ENCODE results near the gene HORMAD2. TPM values are rescaled to one million over a fixed set of nuclear protein-coding genes. Genes with fewer than 3 reads are reported as not detected.

Gene HORMAD2
- total and polyA plus RNA-seq, 9 of the 15 experiments (the other 6 are each of a cell fraction or from before 2014, with no cell fraction given) = not detected

DNA sequence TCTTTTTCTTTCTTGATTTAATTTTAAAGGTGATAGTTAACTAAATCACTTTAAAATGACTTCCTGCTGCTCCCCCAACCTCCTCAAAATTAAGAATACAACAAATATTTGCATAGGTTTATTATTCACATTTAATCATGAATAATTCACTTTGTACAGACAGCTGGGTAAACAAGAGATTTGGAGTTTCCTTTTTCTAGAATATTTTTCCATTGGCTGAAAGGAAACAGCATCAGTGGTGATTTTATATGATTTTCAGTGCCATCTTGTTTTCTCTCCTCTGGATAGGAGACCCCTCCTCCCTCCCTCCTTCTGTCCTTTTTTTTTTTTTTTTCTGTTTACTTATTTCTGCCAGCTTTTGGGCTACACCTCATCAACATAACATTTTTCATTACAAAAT lies 105.8 kb downstream of the HORMAD2 start:
- DNase-seq (ENCODE audit: extremely low read depth in 1 of 4, low spot score in 3 of 4) = no peak
- peaks cover 0 to 14% of the 10 kb centered on the region in 2 experiments; a peak in 4 of 5 replicates for H3K4me1 ChIP-seq (replicated peaks in 1 of 2; ENCODE audit: control insufficient read depth in 2 of 2, insufficient read depth in 2 of 2, low read length in 2 of 2)
- CTCF ChIA-PET (ENCODE audit: low intra/inter-chr PET ratio) = no interaction called here
- no peaks in the 10 kb centered on the region for H3K9me1 ChIP-seq (ENCODE audit: control insufficient read depth, insufficient read depth, low read length)
- H3K9ac ChIP-seq (ENCODE audit: insufficient read depth in 1 of 2, low read depth in 2 of 2, low read length in 2 of 2) = no peak overlapping the region
- intact Hi-C loops (cut with micrococcal nuclease) = no loop called here
- H3K9me3 ChIP-seq (replicated peaks; ENCODE audit: control insufficient read depth, insufficient read depth, low read depth, low read length) = no peaks in the 10 kb centered on the region
- ATAC-seq = no peak
- H3K4me3 ChIP-seq = no peak overlapping the region
- no TSS peak for BruUV-seq (replicated peaks)
- H3K27me3 ChIP-seq (ENCODE audit: control insufficient read depth in 2 of 2, insufficient read depth in 2 of 2, low read length in 2 of 2) = no peaks in the 10 kb centered on the region; a peak in 1 of 5 replicates
- no peaks in the 10 kb centered on the region for H3K79me2 ChIP-seq (ENCODE audit: control insufficient read depth, insufficient read depth, low read length)
- H4K20me1 ChIP-seq (replicated peaks; ENCODE audit: control insufficient read depth, insufficient read depth, low read length) = no peaks in the 10 kb centered on the region
- in situ Hi-C loops (cut with MboI) = no loop called here
- no peak overlapping the region for H3K27ac ChIP-seq (ENCODE audit: extremely low read depth, low read depth, low read length)
- POLR2A ChIA-PET = no interaction called here
- H2AFZ ChIP-seq (ENCODE audit: low read depth, low read length) = no peak overlapping the region
- H3K4me2 ChIP-seq (ENCODE audit: insufficient read depth, low read length) = no peak overlapping the region
- FAIRE-seq = no peak
- H3K36me3 ChIP-seq (ENCODE audit: control insufficient read depth, insufficient read depth, low read length) = no peaks in the 10 kb centered on the region
- no peak for TF ChIP-seq TAF15 (IDR thresholded peaks at IDR 0.05; ENCODE audit: low read depth, low read length)
- TF ChIP-seq SAFB2 (IDR thresholded peaks at IDR 0.05; ENCODE audit: borderline replicate concordance, low read depth, low read length, severe bottlenecking) = no peak
- TF ChIP-seq ZNF41 (CRISPR knock-in tag; conservative IDR thresholded peaks at IDR 0.05) = no peak
- no peak for TF ChIP-seq CBX3 (IDR thresholded peaks at IDR 0.05; ENCODE audit: borderline replicate concordance in 1 of 2, low read length in 2 of 2)
- TF ChIP-seq, protein P1, sequence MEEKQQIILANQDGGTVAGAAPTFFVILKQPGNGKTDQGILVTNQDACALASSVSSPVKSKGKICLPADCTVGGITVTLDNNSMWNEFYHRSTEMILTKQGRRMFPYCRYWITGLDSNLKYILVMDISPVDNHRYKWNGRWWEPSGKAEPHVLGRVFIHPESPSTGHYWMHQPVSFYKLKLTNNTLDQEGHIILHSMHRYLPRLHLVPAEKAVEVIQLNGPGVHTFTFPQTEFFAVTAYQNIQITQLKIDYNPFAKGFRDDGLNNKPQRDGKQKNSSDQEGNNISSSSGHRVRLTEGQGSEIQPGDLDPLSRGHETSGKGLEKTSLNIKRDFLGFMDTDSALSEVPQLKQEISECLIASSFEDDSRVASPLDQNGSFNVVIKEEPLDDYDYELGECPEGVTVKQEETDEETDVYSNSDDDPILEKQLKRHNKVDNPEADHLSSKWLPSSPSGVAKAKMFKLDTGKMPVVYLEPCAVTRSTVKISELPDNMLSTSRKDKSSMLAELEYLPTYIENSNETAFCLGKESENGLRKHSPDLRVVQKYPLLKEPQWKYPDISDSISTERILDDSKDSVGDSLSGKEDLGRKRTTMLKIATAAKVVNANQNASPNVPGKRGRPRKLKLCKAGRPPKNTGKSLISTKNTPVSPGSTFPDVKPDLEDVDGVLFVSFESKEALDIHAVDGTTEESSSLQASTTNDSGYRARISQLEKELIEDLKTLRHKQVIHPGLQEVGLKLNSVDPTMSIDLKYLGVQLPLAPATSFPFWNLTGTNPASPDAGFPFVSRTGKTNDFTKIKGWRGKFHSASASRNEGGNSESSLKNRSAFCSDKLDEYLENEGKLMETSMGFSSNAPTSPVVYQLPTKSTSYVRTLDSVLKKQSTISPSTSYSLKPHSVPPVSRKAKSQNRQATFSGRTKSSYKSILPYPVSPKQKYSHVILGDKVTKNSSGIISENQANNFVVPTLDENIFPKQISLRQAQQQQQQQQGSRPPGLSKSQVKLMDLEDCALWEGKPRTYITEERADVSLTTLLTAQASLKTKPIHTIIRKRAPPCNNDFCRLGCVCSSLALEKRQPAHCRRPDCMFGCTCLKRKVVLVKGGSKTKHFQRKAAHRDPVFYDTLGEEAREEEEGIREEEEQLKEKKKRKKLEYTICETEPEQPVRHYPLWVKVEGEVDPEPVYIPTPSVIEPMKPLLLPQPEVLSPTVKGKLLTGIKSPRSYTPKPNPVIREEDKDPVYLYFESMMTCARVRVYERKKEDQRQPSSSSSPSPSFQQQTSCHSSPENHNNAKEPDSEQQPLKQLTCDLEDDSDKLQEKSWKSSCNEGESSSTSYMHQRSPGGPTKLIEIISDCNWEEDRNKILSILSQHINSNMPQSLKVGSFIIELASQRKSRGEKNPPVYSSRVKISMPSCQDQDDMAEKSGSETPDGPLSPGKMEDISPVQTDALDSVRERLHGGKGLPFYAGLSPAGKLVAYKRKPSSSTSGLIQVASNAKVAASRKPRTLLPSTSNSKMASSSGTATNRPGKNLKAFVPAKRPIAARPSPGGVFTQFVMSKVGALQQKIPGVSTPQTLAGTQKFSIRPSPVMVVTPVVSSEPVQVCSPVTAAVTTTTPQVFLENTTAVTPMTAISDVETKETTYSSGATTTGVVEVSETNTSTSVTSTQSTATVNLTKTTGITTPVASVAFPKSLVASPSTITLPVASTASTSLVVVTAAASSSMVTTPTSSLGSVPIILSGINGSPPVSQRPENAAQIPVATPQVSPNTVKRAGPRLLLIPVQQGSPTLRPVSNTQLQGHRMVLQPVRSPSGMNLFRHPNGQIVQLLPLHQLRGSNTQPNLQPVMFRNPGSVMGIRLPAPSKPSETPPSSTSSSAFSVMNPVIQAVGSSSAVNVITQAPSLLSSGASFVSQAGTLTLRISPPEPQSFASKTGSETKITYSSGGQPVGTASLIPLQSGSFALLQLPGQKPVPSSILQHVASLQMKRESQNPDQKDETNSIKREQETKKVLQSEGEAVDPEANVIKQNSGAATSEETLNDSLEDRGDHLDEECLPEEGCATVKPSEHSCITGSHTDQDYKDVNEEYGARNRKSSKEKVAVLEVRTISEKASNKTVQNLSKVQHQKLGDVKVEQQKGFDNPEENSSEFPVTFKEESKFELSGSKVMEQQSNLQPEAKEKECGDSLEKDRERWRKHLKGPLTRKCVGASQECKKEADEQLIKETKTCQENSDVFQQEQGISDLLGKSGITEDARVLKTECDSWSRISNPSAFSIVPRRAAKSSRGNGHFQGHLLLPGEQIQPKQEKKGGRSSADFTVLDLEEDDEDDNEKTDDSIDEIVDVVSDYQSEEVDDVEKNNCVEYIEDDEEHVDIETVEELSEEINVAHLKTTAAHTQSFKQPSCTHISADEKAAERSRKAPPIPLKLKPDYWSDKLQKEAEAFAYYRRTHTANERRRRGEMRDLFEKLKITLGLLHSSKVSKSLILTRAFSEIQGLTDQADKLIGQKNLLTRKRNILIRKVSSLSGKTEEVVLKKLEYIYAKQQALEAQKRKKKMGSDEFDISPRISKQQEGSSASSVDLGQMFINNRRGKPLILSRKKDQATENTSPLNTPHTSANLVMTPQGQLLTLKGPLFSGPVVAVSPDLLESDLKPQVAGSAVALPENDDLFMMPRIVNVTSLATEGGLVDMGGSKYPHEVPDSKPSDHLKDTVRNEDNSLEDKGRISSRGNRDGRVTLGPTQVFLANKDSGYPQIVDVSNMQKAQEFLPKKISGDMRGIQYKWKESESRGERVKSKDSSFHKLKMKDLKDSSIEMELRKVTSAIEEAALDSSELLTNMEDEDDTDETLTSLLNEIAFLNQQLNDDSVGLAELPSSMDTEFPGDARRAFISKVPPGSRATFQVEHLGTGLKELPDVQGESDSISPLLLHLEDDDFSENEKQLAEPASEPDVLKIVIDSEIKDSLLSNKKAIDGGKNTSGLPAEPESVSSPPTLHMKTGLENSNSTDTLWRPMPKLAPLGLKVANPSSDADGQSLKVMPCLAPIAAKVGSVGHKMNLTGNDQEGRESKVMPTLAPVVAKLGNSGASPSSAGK (IDR thresholded peaks at IDR 0.05) = no peak
- TF ChIP-seq HNRNPK (IDR thresholded peaks at IDR 0.05; ENCODE audit: low read depth, low read length, poor library complexity, severe bottlenecking) = no peak
- no peak for TF ChIP-seq RCOR1 (IDR thresholded peaks at IDR 0.05; ENCODE audit: borderline replicate concordance in 1 of 2, low read depth in 2 of 2, low read length in 2 of 2)
- TF ChIP-seq, protein P2, sequence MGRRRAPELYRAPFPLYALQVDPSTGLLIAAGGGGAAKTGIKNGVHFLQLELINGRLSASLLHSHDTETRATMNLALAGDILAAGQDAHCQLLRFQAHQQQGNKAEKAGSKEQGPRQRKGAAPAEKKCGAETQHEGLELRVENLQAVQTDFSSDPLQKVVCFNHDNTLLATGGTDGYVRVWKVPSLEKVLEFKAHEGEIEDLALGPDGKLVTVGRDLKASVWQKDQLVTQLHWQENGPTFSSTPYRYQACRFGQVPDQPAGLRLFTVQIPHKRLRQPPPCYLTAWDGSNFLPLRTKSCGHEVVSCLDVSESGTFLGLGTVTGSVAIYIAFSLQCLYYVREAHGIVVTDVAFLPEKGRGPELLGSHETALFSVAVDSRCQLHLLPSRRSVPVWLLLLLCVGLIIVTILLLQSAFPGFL (CRISPR knock-in tag; IDR thresholded peaks at IDR 0.05) = no peak
- no peak for TF ChIP-seq ZNF551 (CRISPR knock-in tag; IDR thresholded peaks at IDR 0.05)
- TF ChIP-seq NFRKB (IDR thresholded peaks at IDR 0.05; ENCODE audit: low read depth) = no peak
